ENCODE measurements around the gene RBM3.

DNA sequence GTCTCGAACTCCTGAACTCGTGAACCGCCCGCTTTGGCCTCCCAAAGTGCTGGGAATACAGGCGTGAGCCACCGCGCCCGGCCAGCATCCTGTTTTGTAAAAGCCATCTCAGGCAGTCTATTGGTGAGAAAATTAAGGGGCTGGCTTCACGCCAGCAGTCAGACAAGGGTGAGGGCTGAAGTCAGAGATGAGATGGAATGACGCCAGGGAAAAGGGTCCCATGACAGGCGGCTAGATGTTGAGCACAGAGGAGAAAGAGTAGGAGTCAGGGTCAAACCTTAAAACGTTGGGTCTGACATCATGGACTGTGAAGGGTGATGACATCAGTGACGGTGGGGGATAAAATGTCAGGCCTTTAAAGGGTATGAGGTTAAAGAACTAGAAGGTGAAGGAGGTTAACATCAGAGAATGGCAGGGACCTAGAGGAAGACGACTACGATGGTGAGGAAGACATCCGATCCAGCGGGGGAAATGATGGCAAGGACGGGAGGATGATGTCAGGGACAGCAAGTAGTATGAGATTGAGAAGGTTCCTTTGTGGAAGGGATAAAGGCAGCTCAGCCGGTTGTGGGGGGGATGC, 504 bp upstream of the RBM3 start:
- no peak for TF ChIP-seq POLR2A (IDR thresholded peaks at IDR 0.05)
- TF ChIP-seq, protein P1, sequence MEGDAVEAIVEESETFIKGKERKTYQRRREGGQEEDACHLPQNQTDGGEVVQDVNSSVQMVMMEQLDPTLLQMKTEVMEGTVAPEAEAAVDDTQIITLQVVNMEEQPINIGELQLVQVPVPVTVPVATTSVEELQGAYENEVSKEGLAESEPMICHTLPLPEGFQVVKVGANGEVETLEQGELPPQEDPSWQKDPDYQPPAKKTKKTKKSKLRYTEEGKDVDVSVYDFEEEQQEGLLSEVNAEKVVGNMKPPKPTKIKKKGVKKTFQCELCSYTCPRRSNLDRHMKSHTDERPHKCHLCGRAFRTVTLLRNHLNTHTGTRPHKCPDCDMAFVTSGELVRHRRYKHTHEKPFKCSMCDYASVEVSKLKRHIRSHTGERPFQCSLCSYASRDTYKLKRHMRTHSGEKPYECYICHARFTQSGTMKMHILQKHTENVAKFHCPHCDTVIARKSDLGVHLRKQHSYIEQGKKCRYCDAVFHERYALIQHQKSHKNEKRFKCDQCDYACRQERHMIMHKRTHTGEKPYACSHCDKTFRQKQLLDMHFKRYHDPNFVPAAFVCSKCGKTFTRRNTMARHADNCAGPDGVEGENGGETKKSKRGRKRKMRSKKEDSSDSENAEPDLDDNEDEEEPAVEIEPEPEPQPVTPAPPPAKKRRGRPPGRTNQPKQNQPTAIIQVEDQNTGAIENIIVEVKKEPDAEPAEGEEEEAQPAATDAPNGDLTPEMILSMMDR (IDR thresholded peaks at IDR 0.05) = no peak

All from adrenal gland (tissue), 5 donors.